HEK293T (cell line): ENCODE data around the gene MFSD8.
"Not testable (repeated sequence)": the region's sequence is repeated elsewhere in the genome, so short reads cannot be mapped to it uniquely, and the experiment has no call there.

Experiments used
- CTCF ChIA-PET: fragments of 350-600 bp; formaldehyde crosslinking; extraction: SDS; loops from one replicate; lab custom pipeline; 2021; ENCODE audit warnings: antibody characterized with exemption, inconsistent platforms; lab: Yijun Ruan, JAX
- POLR2A ChIA-PET: fragments of 350-600 bp; formaldehyde crosslinking; extraction: SDS; loops from one replicate; lab custom pipeline; 2020; ENCODE audit warnings: antibody characterized with exemption, inconsistent platforms; lab: Yijun Ruan, JAX
- DNase-seq: peaks from one replicate; pipeline ENCODE4 v3.0.0; 2012; ENCODE audit warnings: mixed read lengths; ENCODE audit errors: extremely low spot score
- ARNT ChIP-seq: fragments of 450-650 bp; IDR thresholded peaks from 2 replicates; pipeline ENCODE4 v1.6.1; 2017; ENCODE audit warnings: mild to moderate bottlenecking
- BHLHE40 ChIP-seq: fragments of 450-650 bp; IDR thresholded peaks from 2 replicates; pipeline ENCODE4 v1.6.1; 2016; ENCODE audit warnings: mild to moderate bottlenecking, moderate library complexity, borderline replicate concordance
- CTBP1 ChIP-seq: fragments of 450-650 bp; IDR thresholded peaks from 2 replicates; pipeline ENCODE4 v1.6.1; 2016; ENCODE audit warnings: borderline replicate concordance
- ELF4 ChIP-seq: fragments of 450-650 bp; IDR thresholded peaks from 2 replicates; pipeline ENCODE4 v1.6.1; 2017; ENCODE audit warnings: antibody characterized with exemption
- FOXA1 ChIP-seq: fragments of 450-650 bp; IDR thresholded peaks from 2 replicates; pipeline ENCODE4 v1.6.1; 2016; ENCODE audit warnings: mild to moderate bottlenecking
- FOXK2 ChIP-seq: fragments of 450-650 bp; IDR thresholded peaks from 2 replicates; pipeline ENCODE4 v1.6.1; 2016; ENCODE audit warnings: mild to moderate bottlenecking
- FOXM1 ChIP-seq: fragments of 450-650 bp; IDR thresholded peaks from 2 replicates; pipeline ENCODE4 v1.6.1; 2017; ENCODE audit warnings: mild to moderate bottlenecking, borderline replicate concordance
- HDGF ChIP-seq: fragments of 450-650 bp; IDR thresholded peaks from 2 replicates; pipeline ENCODE4 v1.6.1; 2017; ENCODE audit warnings: antibody characterized with exemption, borderline replicate concordance
- L3MBTL2 ChIP-seq: fragments of 450-650 bp; conservative IDR thresholded peaks from 2 replicates; pipeline ENCODE4 v1.6.1; 2016; ENCODE audit warnings: mild to moderate bottlenecking
- LEF1 ChIP-seq: fragments of 450-650 bp; IDR thresholded peaks from 2 replicates; pipeline ENCODE4 v1.6.1; 2017; ENCODE audit warnings: mild to moderate bottlenecking, borderline replicate concordance
- NFRKB ChIP-seq: fragments of 450-650 bp; IDR thresholded peaks from 2 replicates; pipeline ENCODE4 v1.6.1; 2016; ENCODE audit warnings: mild to moderate bottlenecking, moderate library complexity
- SP1 ChIP-seq: fragments of 450-650 bp; IDR thresholded peaks from 2 replicates; pipeline ENCODE4 v1.6.1; 2017
- SUZ12 ChIP-seq: fragments of 450-650 bp; IDR thresholded peaks from 2 replicates; pipeline ENCODE4 v1.6.1; 2016; ENCODE audit warnings: mild to moderate bottlenecking
- TARDBP ChIP-seq: fragments of 450-650 bp; IDR thresholded peaks from 2 replicates; pipeline ENCODE4 v1.6.1; 2016
- ZNF384 ChIP-seq: fragments of 450-650 bp; IDR thresholded peaks from 2 replicates; pipeline ENCODE4 v1.6.1; 2016
- TF ChIP-seq, protein P1 (sequence below): fragments of 450-650 bp; IDR thresholded peaks from 2 replicates; pipeline ENCODE4 v1.6.1; 2016

The MFSD8 gene

DNA sequence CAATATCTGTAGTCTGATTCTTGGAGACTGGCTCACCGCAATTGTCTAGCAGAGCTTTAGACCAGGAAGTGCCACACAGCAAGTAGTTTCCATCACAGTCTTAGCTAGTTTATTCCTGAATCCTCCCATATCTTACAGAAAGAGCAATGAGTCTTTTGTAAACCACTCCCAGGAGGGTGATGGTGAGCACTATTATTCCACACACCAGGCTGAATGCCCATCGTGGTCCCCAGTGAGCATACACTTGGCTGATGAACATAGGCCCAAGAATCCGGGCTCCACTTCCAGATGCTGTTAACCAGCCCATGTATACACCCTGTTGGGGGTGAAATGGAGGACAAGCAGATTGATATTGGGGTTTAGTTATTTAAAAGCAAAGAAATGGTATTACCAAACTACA lies 44.5 kb downstream of the MFSD8 start:
- DNase-seq: no peak
- ChIA-PET POLR2A (no interaction called here), CTCF (no interaction called here)
- TF ChIP-seq ZNF384 (no peak), NFRKB (no peak), FOXM1 (no peak)

DNA sequence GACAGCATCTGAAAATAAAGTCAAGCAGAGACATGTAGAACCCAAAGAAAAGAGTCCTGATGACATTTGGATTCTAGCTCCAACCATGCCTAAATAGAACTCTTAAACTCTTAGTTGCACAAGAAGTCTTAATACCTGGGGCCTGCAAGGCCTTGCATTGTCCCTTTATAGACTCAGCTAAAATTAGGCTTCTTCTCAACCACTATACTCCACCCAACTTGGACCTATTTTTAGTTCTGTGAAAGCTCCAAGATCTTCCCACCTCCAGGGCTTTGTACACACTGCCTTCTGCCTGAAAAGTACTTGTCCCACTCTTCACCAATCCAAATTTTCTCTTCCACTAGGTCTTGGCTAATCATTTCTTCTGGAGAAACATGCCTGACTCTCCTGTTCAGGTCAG lies 47.8 kb downstream of the MFSD8 start:
- DNase-seq: no peak
- ChIA-PET CTCF (no interaction called here), POLR2A (interaction anchor here (0.5 kb wide), 1 partner anchor 12 kb away, joined by 3 read pairs; no protein-coding TSS in a partner anchor)
- TF ChIP-seq BHLHE40: no peak
- no peak for TF ChIP-seq NFRKB
- TF ChIP-seq ARNT: no peak
- TF ChIP-seq SUZ12: no peak

DNA sequence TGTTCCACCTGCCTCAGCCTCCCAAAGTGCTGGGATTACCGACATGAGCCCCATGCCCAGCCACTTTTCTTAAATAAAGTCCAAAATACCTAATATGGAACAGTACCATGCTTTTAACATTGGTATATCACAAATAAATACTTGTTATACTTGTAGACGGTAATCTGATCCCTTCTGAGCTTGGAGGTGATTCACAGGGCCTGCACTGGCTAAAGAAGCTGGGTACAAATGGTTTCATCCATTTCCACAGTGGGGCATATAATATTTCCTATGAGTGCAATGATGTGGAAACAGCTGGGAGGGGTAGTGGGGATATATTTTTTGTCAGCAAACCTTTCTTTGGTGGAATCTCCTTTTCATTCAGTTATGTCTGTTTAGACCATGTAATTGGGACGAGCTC lies 48.5 kb downstream of the MFSD8 start:
- no peak for DNase-seq
- CTCF ChIA-PET: no interaction called here
- no peak for TF ChIP-seq HDGF
- TF ChIP-seq ARNT: no peak
- no peak for TF ChIP-seq SUZ12
- TF ChIP-seq FOXM1: no peak
- TF ChIP-seq SP1: no peak
- no peak for TF ChIP-seq BHLHE40
- TF ChIP-seq NFRKB: no peak
- TF ChIP-seq ELF4: no peak
- TF ChIP-seq FOXA1: no peak
- no peak for TF ChIP-seq LEF1
- no peak for TF ChIP-seq ZNF384
- TF ChIP-seq FOXK2: no peak
- no peak for TF ChIP-seq CTBP1
- POLR2A ChIA-PET: interaction anchor here (1.4 kb wide), 1 partner anchor 35 kb away, joined by 3 read pairs; the partner anchor contains the start of gene PLK4

DNA sequence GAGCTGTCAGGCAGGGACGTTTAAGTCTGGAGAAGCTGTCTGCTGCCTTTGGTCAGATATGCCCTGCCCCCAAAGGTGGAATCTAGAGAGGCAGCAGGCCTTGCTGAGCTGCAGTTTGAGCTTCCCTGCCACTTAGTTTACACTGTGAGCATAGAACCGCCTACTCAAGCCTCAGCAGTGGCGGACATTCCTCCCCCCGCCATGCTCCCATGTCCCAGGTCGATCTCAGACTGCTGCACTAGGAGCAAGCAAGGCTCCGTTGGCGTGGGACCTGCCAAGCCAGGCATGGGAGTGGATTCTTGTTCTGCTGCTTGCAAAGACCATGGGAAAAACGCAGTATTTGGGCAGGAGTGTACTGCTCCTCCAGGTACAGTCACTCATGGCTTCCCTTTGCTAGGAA lies 59.9 kb downstream of the MFSD8 start:
- ChIA-PET POLR2A (interaction anchor here (0.7 kb wide), 1 partner anchor 12 kb away, joined by 3 read pairs; no protein-coding TSS in a partner anchor), CTCF (no interaction called here)
- TF ChIP-seq HDGF (no peak), LEF1 (no peak), FOXK2 (no peak), TARDBP (no peak), ZNF384 (no peak), NFRKB (no peak), SUZ12 (no peak), SP1 (no peak), ARNT (no peak), L3MBTL2 (no peak)
- TF ChIP-seq, protein P1, sequence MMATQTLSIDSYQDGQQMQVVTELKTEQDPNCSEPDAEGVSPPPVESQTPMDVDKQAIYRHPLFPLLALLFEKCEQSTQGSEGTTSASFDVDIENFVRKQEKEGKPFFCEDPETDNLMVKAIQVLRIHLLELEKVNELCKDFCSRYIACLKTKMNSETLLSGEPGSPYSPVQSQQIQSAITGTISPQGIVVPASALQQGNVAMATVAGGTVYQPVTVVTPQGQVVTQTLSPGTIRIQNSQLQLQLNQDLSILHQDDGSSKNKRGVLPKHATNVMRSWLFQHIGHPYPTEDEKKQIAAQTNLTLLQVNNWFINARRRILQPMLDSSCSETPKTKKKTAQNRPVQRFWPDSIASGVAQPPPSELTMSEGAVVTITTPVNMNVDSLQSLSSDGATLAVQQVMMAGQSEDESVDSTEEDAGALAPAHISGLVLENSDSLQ: no peak
- DNase-seq: no peak

DNA sequence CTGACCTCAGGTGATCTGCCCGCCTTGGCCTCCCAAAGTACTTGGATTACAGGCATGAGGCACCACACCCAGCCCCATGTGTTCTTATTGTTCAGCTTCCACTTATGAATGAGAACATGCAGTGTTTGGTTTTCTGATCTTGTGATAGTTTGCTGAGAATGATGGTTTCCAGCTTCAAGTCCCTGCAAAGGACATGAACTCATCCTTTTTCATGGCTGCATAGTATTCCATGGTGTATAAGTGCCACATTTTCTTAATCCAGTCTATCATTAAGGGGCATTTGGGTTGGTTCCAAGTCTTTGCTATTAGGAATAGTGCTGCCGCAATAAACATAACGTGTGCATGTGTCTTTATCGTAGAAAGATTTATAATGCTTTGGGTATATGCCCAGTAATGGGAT lies 65.3 kb downstream of the MFSD8 start:
- CTCF ChIA-PET: not testable (repeated sequence)

DNA sequence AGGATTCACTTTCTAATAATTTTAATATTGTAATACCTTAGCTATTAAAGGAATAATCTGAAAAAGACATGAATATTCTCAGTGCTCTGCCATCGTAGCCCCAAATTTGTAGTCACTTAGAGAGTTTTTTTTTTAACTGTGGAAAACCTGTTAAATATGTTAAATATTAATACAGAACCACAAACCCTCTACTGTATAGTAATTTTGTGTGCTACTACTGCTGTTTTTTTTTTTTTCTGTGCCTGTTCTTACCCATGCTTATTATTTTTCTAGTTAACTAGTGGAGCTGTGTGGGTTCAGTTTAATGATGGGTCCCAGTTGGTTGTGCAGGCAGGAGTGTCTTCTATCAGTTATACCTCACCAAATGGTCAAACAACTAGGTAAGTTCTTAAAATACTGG lies 68.4 kb downstream of the MFSD8 start:
- ChIA-PET POLR2A (no interaction called here), CTCF (no interaction called here)
- TF ChIP-seq TARDBP (no peak), ARNT (no peak), ZNF384 (no peak), L3MBTL2 (no peak)
- no peak for DNase-seq

More for the DNA sequence above, 65.3 kb downstream of the MFSD8 start:
- DNase-seq, POLR2A ChIA-PET: not testable (repeated sequence)

DNA sequence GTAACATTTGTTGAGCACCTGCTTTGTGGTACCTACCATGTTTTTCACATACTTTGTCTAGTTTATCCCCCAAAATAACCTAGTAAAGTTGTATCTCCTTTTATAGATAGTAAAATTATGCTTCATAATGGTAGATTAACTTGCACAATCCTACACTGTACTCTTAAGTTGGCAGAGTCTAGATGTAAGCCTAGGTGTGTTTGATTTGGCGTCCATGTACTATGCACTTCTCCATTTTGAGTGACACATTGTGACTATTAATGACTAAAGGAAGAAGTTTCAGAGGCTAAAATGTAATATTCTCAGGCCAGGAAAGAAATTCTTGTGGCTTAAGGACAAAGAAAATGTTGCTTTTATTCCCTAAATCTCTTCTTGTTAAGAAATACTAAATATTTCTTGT lies 68.9 kb downstream of the MFSD8 start:
- CTCF ChIA-PET: no interaction called here
- POLR2A ChIA-PET: no interaction called here
- TF ChIP-seq FOXK2: no peak
- no peak for TF ChIP-seq ARNT
- no peak for TF ChIP-seq LEF1
- no peak for TF ChIP-seq BHLHE40
- TF ChIP-seq TARDBP: no peak
- TF ChIP-seq SUZ12: no peak
- TF ChIP-seq FOXA1: no peak
- TF ChIP-seq NFRKB: no peak
- no peak for DNase-seq

DNA sequence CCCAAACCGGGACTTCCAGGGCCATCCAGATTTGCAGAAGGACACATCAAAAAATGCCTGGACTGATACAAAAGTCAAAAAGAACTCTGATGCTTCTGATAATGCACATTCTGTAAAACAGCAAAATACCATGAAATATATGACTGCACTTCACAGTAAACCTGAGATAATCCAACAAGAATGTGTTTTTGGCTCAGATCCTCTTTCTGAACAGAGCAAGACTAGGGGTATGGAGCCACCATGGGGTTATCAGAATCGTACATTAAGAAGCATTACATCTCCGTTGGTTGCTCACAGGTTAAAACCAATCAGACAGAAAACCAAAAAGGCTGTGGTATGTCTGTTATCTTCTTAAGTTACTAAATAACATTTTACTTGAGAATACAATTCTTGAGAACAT lies 75.1 kb downstream of the MFSD8 start:
- TF ChIP-seq FOXM1: no peak
- no peak for TF ChIP-seq HDGF
- TF ChIP-seq FOXK2: no peak
- no peak for TF ChIP-seq ZNF384
- TF ChIP-seq L3MBTL2: no peak
- TF ChIP-seq FOXA1: no peak
- no peak for TF ChIP-seq SUZ12
- TF ChIP-seq ELF4: no peak
- POLR2A ChIA-PET: interaction anchor here (1.7 kb wide), 1 partner anchor 8 kb away, joined by 5 read pairs; no protein-coding TSS in a partner anchor
- no peak for DNase-seq
- CTCF ChIA-PET: no interaction called here

DNA sequence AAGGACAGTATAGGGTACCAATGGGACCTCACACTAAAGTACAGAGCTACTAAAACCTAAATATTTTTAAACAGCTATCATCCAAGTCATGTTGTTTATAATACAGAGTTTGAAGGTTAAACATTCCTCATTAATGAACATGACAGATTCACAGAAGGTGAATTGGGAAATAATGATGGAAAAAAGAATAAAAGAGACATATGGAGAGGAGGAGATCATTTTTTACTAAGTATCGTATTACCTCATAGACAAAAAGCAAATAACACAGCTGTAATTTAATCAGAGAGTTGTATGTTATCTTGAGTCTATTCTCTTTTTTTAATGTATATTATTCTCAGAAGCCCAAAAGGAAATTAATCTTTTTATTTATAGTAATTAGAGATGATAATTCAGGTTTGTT lies 76.4 kb downstream of the MFSD8 start:
- POLR2A ChIA-PET: interaction anchor here (1.0 kb wide), 1 partner anchor 9 kb away, joined by 3 read pairs; no protein-coding TSS in a partner anchor
- DNase-seq: no peak
- TF ChIP-seq CTBP1 (no peak), FOXM1 (no peak), BHLHE40 (no peak), ELF4 (no peak), LEF1 (no peak), HDGF (no peak), FOXA1 (no peak), L3MBTL2 (no peak), ARNT (no peak), SP1 (no peak), NFRKB (no peak)
- TF ChIP-seq, protein P1: no peak
- CTCF ChIA-PET: no interaction called here
